HepG2 (cell line): ENCODE data around the gene LUC7L2. TPM values are rescaled to one million over a fixed set of nuclear protein-coding genes. Genes with fewer than 3 reads are reported as not detected.

Source experiments
- HIVEP1 ChIP-seq: sonication (generic); formaldehyde crosslinking; IDR thresholded peaks from 2 replicates; pipeline ENCODE4 v1.4.0; 2020; ENCODE audit warnings: mild to moderate bottlenecking, missing genetic modification reagents
- HNRNPLL ChIP-seq: fragments of 200-400 bp; formaldehyde crosslinking; IDR thresholded peaks from 2 replicates; pipeline ENCODE4 v1.6.1; 2017; ENCODE audit warnings: mild to moderate bottlenecking, low read depth, low read length; ENCODE audit not compliant: poor library complexity, severe bottlenecking
- HOXA9 ChIP-seq: sonication (generic); formaldehyde crosslinking; IDR thresholded peaks from 2 replicates; pipeline ENCODE4 v1.8.1; 2022; ENCODE audit warnings: missing genetic modification reagents, mild to moderate bottlenecking, moderate library complexity, borderline replicate concordance
- KMT2A ChIP-seq: sonication (generic); formaldehyde crosslinking; IDR thresholded peaks from 2 replicates; pipeline ENCODE4 v1.4.0; 2020; ENCODE audit warnings: missing genetic modification reagents
- TSC22D2 ChIP-seq: sonication (generic); formaldehyde crosslinking; IDR thresholded peaks from 2 replicates; pipeline ENCODE4 v1.5.1; 2020; ENCODE audit warnings: missing genetic modification reagents, mild to moderate bottlenecking, borderline replicate concordance
- XBP1 ChIP-seq: sonication (generic); formaldehyde crosslinking; IDR thresholded peaks from 2 replicates; pipeline ENCODE4 v1.5.0; 2020; ENCODE audit warnings: missing genetic modification reagents
- ZNF121 ChIP-seq: sonication (generic); formaldehyde crosslinking; IDR thresholded peaks from 2 replicates; pipeline ENCODE4 v1.5.0; 2020; ENCODE audit warnings: mild to moderate bottlenecking, missing genetic modification reagents
- ZNF354B ChIP-seq: sonication (generic); formaldehyde crosslinking; IDR thresholded peaks from 2 replicates; pipeline ENCODE4 v1.8.0; 2022; ENCODE audit warnings: mild to moderate bottlenecking, missing genetic modification reagents
- polyA plus RNA-seq, 8 experiments: library from polyadenylated mRNA; depleted of rRNA in 3 of 8; stranded (reverse) in 7 of 8; unstranded in 1 of 8; fragments of >200 nt; fragmentation: Illumina TruSeq in 4 of 8; extraction: Trizol in 4 of 8; gene quantifications; 2 replicates each; pipeline versions ENCODE4 v1.2.1 to v1.2.3, GENCODE V29; 2011 to 2016; ENCODE audit warnings: low read depth in 4 of 8, missing spikeins in 1 of 8, mixed read lengths in 1 of 8; ENCODE audit not compliant: insufficient read depth in 1 of 8
- total RNA-seq, 5 experiments: library from RNA; depleted of rRNA; stranded (reverse); fragments of >200 nt; fragmentation: Illumina TruSeq; extraction: Trizol; gene quantifications; 2 replicates each; pipeline ENCODE4 v1.2.3, GENCODE V29; 2016; ENCODE audit warnings: low read depth in 1 of 5
- TF ChIP-seq, protein P1 (sequence below), 2 experiments: sonication (generic) in 1 of 2; formaldehyde crosslinking in 1 of 2; IDR thresholded peaks; 2 replicates each; pipeline versions ENCODE4 v1.6.1 to v1.9.0; 2014 to 2022; ENCODE audit warnings: antibody characterized with exemption in 1 of 2, borderline replicate concordance in 1 of 2, inconsistent platforms in 1 of 2, low read depth in 1 of 2, missing genetic modification reagents in 1 of 2
- TF ChIP-seq, protein P2 (sequence below): sonication (generic); formaldehyde crosslinking; IDR thresholded peaks from 2 replicates; pipeline ENCODE4 v1.4.0; 2020; ENCODE audit warnings: missing genetic modification reagents
- TF ChIP-seq, protein P3 (sequence below): sonication (generic); formaldehyde crosslinking; IDR thresholded peaks from 2 replicates; pipeline ENCODE4 v1.8.0; 2023; ENCODE audit warnings: mild to moderate bottlenecking, missing genetic modification reagents
- TF ChIP-seq, protein P4 (sequence below): sonication (generic); formaldehyde crosslinking; IDR thresholded peaks from 2 replicates; pipeline ENCODE4 v1.4.0; 2020; ENCODE audit warnings: missing genetic modification reagents, borderline replicate concordance

LUC7L2 gene
- total and polyA plus RNA-seq, 2 of the 13 experiments (the other 11 are each of a cell fraction or from before 2014, with no cell fraction given) = 17.9 to 50.7 TPM

DNA sequence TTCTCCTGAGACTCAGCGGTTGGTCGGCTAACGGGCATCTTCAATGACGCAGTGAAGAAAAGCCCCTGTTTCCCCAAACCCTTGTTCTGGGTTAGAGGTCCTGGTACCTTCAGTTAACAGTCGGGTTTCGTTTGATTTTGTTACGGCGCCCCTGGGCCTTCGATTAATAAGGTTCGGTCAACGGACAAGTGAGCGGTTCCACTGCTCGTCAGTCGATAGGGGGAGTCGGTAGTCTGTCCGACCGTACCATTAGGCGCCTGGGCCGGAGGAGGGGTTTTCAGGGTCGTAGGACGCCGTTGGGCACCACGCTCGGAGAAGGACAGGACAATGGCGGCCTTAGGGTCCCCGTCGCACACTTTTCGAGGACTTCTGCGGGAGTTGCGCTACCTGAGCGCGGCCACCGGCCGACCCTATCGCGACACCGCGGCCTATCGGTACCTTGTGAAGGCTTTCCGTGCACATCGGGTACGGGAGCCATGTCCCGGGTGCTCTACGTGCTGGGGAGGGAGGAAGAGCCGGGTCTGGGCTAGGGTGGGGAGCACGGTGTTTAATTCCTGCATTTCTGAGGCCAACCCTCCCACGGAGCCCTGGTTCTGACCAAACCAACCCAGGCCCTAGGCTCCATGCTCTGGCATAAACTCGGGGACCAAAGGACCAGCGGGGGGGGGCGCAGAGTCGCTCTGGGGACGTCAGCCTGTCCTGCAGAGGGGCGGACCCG, 18.5 kb upstream of the LUC7L2 start, which contains the start of gene FMC1 (continued):
- TF ChIP-seq, protein P1, sequence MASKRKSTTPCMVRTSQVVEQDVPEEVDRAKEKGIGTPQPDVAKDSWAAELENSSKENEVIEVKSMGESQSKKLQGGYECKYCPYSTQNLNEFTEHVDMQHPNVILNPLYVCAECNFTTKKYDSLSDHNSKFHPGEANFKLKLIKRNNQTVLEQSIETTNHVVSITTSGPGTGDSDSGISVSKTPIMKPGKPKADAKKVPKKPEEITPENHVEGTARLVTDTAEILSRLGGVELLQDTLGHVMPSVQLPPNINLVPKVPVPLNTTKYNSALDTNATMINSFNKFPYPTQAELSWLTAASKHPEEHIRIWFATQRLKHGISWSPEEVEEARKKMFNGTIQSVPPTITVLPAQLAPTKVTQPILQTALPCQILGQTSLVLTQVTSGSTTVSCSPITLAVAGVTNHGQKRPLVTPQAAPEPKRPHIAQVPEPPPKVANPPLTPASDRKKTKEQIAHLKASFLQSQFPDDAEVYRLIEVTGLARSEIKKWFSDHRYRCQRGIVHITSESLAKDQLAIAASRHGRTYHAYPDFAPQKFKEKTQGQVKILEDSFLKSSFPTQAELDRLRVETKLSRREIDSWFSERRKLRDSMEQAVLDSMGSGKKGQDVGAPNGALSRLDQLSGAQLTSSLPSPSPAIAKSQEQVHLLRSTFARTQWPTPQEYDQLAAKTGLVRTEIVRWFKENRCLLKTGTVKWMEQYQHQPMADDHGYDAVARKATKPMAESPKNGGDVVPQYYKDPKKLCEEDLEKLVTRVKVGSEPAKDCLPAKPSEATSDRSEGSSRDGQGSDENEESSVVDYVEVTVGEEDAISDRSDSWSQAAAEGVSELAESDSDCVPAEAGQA (IDR thresholded peaks at IDR 0.05; ENCODE audit: low read depth) = peak; percentile 57; the same call in 1 of the 2 replicates
- TF ChIP-seq, protein P1 (CRISPR knock-in tag; IDR thresholded peaks at IDR 0.05; ENCODE audit: borderline replicate concordance) = no peak
- TF ChIP-seq, protein P2, sequence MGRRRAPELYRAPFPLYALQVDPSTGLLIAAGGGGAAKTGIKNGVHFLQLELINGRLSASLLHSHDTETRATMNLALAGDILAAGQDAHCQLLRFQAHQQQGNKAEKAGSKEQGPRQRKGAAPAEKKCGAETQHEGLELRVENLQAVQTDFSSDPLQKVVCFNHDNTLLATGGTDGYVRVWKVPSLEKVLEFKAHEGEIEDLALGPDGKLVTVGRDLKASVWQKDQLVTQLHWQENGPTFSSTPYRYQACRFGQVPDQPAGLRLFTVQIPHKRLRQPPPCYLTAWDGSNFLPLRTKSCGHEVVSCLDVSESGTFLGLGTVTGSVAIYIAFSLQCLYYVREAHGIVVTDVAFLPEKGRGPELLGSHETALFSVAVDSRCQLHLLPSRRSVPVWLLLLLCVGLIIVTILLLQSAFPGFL (CRISPR knock-in tag) = no peak
- peak; percentile 8; the same call in 1 of the 2 replicates for TF ChIP-seq ZNF121
- no peak for TF ChIP-seq TSC22D2 (CRISPR knock-in tag)
- no peak for TF ChIP-seq XBP1 (CRISPR knock-in tag)
- TF ChIP-seq, protein P3, sequence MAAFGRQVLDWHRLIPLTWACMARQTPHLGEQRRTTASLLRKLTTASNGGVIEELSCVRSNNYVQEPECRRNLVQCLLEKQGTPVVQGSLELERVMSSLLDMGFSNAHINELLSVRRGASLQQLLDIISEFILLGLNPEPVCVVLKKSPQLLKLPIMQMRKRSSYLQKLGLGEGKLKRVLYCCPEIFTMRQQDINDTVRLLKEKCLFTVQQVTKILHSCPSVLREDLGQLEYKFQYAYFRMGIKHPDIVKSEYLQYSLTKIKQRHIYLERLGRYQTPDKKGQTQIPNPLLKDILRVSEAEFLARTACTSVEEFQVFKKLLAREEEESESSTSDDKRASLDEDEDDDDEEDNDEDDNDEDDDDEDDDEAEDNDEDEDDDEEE (CRISPR knock-in tag) = peak; percentile 81; the same call in 1 of the 2 replicates
- TF ChIP-seq, protein P4, sequence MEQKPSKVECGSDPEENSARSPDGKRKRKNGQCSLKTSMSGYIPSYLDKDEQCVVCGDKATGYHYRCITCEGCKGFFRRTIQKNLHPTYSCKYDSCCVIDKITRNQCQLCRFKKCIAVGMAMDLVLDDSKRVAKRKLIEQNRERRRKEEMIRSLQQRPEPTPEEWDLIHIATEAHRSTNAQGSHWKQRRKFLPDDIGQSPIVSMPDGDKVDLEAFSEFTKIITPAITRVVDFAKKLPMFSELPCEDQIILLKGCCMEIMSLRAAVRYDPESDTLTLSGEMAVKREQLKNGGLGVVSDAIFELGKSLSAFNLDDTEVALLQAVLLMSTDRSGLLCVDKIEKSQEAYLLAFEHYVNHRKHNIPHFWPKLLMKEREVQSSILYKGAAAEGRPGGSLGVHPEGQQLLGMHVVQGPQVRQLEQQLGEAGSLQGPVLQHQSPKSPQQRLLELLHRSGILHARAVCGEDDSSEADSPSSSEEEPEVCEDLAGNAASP (CRISPR knock-in tag) = no peak
- TF ChIP-seq KMT2A (CRISPR knock-in tag) = no peak
- no peak for TF ChIP-seq HIVEP1 (CRISPR knock-in tag)
- peak; percentile 94 for TF ChIP-seq HNRNPLL
- 0 out of 2 replicates have a peak, but pooled peaks have one; percentile 50 for TF ChIP-seq ZNF354B
- no peak; the same call in 1 of the 2 replicates for TF ChIP-seq HOXA9 (CRISPR knock-in tag)
